Activated CD8-positive, alpha-beta memory T cell treated with anti-CD3 and anti-CD28 coated beads for 4 hours (primary cell): Measurements from ENCODE around the gene ZNF189.

Experiments used
- DNase-seq, 2 donors: peaks; one replicate each; pipeline ENCODE4 v3.0.0-alpha.2; 2020; ENCODE audit warnings: low read depth in 2 of 2

Gene ZNF189

DNA sequence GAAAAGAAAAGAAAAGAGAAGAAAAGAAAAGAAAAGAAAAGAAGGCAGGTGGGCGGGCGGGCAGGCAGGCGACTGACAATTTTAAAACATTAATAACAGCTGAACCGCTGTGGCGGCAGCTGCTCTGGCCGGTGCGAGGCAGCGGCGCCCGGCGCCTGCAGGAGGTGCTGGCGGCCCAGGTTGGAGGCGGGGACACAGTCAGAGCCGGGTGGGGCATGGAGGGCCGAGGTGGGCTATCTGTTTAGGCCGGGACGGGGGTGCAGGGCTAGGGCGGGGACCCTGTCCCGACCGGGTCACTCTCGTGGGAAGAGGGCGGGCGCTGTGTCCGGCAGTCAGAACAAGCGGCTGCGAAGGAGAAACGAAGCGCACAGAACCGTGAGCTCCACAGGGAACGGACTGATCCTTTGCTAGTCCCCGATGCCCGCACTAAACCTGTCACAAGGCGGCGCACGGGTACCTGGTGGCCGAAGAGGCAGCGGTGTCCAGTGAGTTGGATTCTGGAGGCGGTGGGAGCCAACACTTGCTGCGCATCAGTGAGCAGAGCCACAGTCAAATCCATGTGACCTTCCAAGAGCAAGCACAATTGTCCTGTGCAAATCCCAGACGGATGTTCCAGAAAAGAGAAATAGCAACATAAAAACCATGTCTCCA, 50.5 kb downstream of the ZNF189 start:
- peak in 1 of 2 donors; percentile 0 for DNase-seq

DNA sequence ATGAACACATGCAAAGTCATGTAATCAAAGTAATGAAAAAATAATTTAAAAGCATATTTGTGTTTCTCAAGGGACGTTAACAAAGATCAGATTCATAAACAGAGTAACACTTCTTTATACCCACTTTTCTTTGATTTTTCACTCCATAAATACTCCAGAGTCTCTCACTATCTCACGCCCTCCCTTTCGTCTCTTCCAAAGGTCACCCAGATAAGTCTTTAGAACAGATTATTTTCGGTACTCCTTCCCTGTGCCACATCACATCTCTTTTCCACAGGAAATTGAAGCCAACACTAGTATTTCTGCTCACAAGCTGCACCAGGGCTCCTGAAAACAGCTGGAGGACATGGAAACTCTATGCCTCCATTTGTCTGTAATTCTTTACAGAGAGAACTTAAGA, 52.3 kb downstream of the ZNF189 start:
- DNase-seq: no peak

DNA sequence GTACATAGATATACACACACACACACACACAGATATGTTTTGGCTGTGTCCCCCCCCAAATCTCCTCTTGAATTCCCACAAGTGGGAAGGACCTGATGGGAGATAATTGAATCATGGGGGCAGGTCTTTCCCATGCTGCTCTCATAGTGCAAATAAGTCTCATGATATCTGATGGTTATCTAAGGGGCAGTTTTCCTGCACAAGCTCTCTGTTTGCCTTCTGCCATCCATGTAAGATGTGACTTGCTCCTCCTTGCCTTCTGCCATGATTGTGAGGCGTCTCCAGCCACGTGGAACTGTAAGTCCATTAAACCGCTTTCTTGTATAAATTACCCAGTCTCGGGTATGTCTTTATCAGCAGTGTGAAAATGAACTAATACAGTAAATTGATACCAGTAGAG, 52.8 kb downstream of the ZNF189 start:
- no peak for DNase-seq

DNA sequence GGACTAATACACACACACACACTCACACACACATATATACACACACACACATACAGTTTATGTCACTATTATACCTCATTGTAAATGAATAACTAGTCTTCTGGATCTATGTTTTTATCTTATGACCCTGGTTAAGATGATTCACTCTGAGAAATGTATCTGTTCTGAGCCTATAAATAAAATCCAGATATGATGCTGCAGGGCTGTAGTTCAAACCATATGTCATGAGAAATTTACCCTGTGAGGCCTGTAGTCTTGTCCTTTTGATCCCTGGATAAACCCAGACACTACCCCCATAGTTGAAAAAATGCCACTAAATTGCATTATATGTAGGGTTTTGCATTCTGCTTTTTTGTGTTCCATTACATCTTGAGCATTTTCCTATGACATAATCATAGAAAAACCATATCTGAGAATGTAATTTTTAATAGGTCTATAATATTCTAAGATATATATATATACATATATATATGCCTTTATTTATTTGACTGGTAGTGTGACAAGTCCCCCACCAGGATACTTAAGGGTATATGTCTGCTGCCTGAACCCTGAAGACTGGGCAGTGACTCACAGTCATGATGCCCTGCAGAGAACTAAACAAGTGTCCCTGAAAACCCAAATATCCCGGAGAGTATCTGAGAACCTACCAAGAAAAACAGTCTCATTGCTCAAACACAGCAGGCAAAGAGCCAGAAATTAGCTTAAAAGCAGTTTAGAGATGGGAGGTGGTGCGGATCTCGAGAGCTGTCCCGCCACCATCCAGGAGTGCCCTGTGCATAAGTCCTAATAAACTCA, 55.3 kb downstream of the ZNF189 start:
- no peak for DNase-seq

DNA sequence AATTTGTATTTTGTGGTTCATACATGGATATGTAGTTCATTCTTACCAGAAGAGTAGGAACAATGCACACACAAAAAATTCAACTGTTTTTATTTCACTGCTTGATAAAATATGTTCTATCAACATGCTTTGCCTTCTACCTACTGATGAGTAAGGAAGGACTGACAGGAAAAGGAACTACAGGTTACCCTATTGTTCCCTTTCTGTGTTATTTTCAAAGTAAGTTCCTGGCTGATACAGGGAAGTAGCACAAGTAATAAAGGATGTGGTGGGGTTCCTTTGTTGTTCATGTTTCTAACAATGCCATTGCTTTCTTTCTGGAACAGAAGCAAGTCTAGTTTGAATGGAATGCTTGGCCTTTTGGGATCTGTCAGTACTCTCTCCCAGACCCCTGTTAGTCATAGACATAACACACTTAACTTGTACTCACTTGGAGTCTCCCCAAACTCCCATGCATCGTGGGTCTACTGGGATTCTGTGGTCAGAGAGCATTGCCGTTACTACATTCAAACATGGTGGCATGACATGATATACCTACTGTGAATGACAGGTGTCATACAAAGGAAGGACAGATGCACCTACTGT, 57.1 kb downstream of the ZNF189 start:
- DNase-seq: no peak

DNA sequence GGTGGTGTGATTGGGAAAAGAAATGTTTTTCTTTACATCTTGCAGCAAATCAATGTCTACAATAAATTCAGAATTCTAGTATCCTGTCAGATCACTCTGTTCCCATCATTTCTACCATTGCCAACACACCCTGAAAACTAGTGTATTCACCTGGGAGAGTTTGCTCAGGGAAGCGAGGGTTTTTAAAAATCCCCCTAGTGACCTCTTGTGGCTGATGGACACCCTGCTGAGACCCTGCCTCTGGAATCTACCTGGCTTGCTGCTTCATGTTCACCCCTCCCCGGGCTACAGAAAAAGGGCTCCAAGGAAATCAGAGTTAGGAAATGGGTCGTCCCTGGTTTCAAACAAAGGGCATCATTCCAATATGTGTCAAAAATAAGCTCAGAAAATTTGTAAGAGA, 58.4 kb downstream of the ZNF189 start:
- no peak for DNase-seq

DNA sequence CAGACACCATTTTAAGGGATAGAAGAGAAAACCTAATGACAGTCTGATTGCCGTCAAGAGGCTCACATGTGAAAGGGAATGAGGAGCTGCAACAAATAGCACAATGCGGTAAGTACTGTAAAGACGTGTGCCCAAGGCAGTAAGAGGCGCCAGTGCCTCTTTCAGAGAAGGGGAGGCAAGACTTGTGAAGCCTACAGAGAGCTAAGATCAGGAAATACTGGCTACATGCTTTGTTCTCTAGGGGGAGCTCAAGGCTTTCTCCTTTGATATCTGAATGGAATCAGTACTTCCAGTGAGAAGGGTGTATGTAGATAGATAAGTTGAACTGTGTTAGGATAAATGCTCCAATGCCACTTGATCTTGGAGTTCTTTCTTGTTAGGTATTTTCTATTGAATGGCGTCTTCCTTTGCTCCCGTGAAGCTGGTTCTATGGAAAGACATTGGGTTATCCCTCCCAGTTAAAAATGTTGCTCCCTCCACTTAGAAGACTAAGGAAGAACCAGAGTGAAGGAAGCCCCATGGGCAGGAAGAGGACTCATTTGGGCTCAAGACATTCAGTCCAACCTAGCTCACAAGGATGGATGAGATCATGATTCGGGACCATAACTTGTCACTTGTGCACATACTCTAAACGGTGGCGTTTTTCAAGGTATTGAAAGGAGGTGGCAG, 60.4 kb downstream of the ZNF189 start:
- DNase-seq: no peak
